GM21529 (cell line): Measurements from ENCODE around the gene HACD4.
"Not testable (repeated sequence)": the region's sequence is repeated elsewhere in the genome, so short reads cannot be mapped to it uniquely, and the experiment has no call there.

Experiments used
- ATAC-seq: cut with Tn5 transposase; IDR thresholded peaks from one replicate; pipeline ENCODE4 v1.9.1; 2021; ENCODE audit not compliant: unreplicated experiment

Gene HACD4

GRCh38 chr9:21016701-21017491, 14.5 kb downstream of the HACD4 start:
- ATAC-seq: no peak

- ATAC-seq: peak; percentile 62
Observed at GRCh38 chr9:21015995-21016394, 15.4 kb downstream of the HACD4 start.

GRCh38 chr9:21015129-21015815, 16.2 kb downstream of the HACD4 start:
- no peak for ATAC-seq

- ATAC-seq: no peak
Observed at GRCh38 chr9:21002040-21002439, 29.4 kb downstream of the HACD4 start.

GRCh38 chr9:21001581-21001980, 29.9 kb downstream of the HACD4 start:
- ATAC-seq: no peak

- peak; percentile 73 for ATAC-seq
Observed at GRCh38 chr9:20997503-20998076, 33.9 kb downstream of the HACD4 start.

GRCh38 chr9:20996809-20997208, 34.6 kb downstream of the HACD4 start:
- peak; percentile 54 for ATAC-seq

- no peak for ATAC-seq
Observed at GRCh38 chr9:20995616-20996015, 35.8 kb downstream of the HACD4 start.

- no peak for ATAC-seq
Observed at GRCh38 chr9:20994486-20994885, 37.0 kb downstream of the HACD4 start.

GRCh38 chr9:20990867-20991266, 40.6 kb downstream of the HACD4 start:
- no peak for ATAC-seq

- ATAC-seq: no peak
Observed at GRCh38 chr9:20989923-20990341, 41.5 kb downstream of the HACD4 start.

GRCh38 chr9:20988671-20989315, 42.6 kb downstream of the HACD4 start:
- ATAC-seq: no peak

GRCh38 chr9:20988061-20988460, 43.4 kb downstream of the HACD4 start:
- no peak for ATAC-seq

GRCh38 chr9:20987521-20987920, 43.9 kb downstream of the HACD4 start:
- no peak for ATAC-seq

- no peak for ATAC-seq
Observed at GRCh38 chr9:20985851-20986600, 45.4 kb downstream of the HACD4 start.

- ATAC-seq: no peak
Observed at GRCh38 chr9:20984506-20984905, 46.9 kb downstream of the HACD4 start.

GRCh38 chr9:20981486-20981885, 50.0 kb downstream of the HACD4 start:
- ATAC-seq: peak; percentile 9

GRCh38 chr9:20980832-20981455, 50.5 kb downstream of the HACD4 start:
- peak; percentile 74 for ATAC-seq

GRCh38 chr9:20978249-20978648, 53.2 kb downstream of the HACD4 start:
- ATAC-seq: no peak

GRCh38 chr9:20974191-20974938, 57.1 kb downstream of the HACD4 start:
- ATAC-seq: not testable (repeated sequence)
